OCI-LY7 (cell line): ENCODE results near the gene KCNIP1. TPM values are rescaled to one million over a fixed set of nuclear protein-coding genes. Genes with fewer than 3 reads are reported as not detected.

Experiments
- BruUV-seq: library from RNA; stranded (reverse); fragments of 400-500 nt; replicated peaks from 2 replicates; lab custom pipeline; 2021; lab: Mats Ljungman, UMichigan
- CTCF ChIA-PET: fragments of 300-600 bp; sonication (Branson Sonifier 250); formaldehyde crosslinking; loops from one replicate; lab custom pipeline; 2022; ENCODE audit warnings: antibody characterized with exemption; ENCODE audit not compliant: unreplicated experiment; lab: Charles Lee
- POLR2A ChIA-PET: fragments of 300-600 bp; sonication (Branson Sonifier 250); formaldehyde crosslinking; loops from one replicate; lab custom pipeline; 2022; ENCODE audit warnings: antibody characterized with exemption; lab: Charles Lee
- DNase-seq: peaks from one replicate; pipeline ENCODE4 v3.0.0-alpha.2; 2015; ENCODE audit warnings: low spot score
- H2AFZ ChIP-seq: fragments of 200-600 bp; sonication (generic), shearing (Covaris generic); 2 replicates; pipeline ENCODE4 v1.6.1; 2014; ENCODE audit warnings: mild to moderate bottlenecking, antibody characterized with exemption, low read length, moderate library complexity
- H3K27ac ChIP-seq: fragments of 200-600 bp; sonication (generic); 2 replicates; pipeline ENCODE4 v1.5.1; 2014; ENCODE audit warnings: mixed run types, low read depth, mild to moderate bottlenecking, moderate library complexity, low read length, inconsistent platforms; ENCODE audit not compliant: poor library complexity, severe bottlenecking
- H3K36me3 ChIP-seq: fragments of 200-600 bp; sonication (generic); 2 replicates; pipeline ENCODE4 v1.6.1; 2014; ENCODE audit warnings: mild to moderate bottlenecking, antibody characterized with exemption, low read length, moderate library complexity, mixed read lengths; ENCODE audit not compliant: insufficient read depth
- H3K4me1 ChIP-seq: fragments of 200-600 bp; sonication (generic); 2 replicates; pipeline ENCODE4 v1.5.1; 2014; ENCODE audit warnings: mild to moderate bottlenecking, low read length; ENCODE audit not compliant: insufficient read depth, poor library complexity, severe bottlenecking
- H3K4me2 ChIP-seq: fragments of 200-600 bp; sonication (generic); 2 replicates; pipeline ENCODE4 v1.6.1; 2014; ENCODE audit warnings: mild to moderate bottlenecking, low read length
- H3K4me3 ChIP-seq: fragments of 200-600 bp; sonication (generic); 2 replicates; pipeline ENCODE4 v1.5.1; 2014; ENCODE audit warnings: mild to moderate bottlenecking, low read depth, low read length; ENCODE audit not compliant: poor library complexity, severe bottlenecking
- H3K79me2 ChIP-seq: fragments of 200-600 bp; sonication (generic); 2 replicates; pipeline ENCODE4 v1.6.1; 2016; ENCODE audit warnings: low read depth, mild to moderate bottlenecking, low read length, moderate library complexity, mixed read lengths; ENCODE audit not compliant: insufficient read depth
- H3K9me2 ChIP-seq: fragments of 200-600 bp; sonication (generic); 2 replicates; pipeline ENCODE4 v1.6.1; 2016; ENCODE audit warnings: mild to moderate bottlenecking, low read length, mixed read lengths; ENCODE audit not compliant: insufficient read depth
- H3K9me3 ChIP-seq: fragments of 200-600 bp; sonication (generic); 2 replicates; pipeline ENCODE4 v1.6.1; 2014; ENCODE audit warnings: mild to moderate bottlenecking, mixed run types, low read length, mixed read lengths
- H4K20me1 ChIP-seq: fragments of 200-600 bp; sonication (generic); 2 replicates; pipeline ENCODE4 v1.6.1; 2014; ENCODE audit warnings: mild to moderate bottlenecking, antibody characterized with exemption, low read length, moderate library complexity, mixed read lengths; ENCODE audit not compliant: insufficient read depth
- EZH2phosphoT487 ChIP-seq: fragments of 200-600 bp; sonication (generic); IDR thresholded peaks from 2 replicates; pipeline ENCODE4 v1.6.1; 2018; ENCODE audit warnings: low read depth, borderline replicate concordance, mild to moderate bottlenecking, mixed run types, antibody characterized with exemption, low read length, moderate library complexity, mixed read lengths
- intact Hi-C: fragments of 100-400 bp; cut with micrococcal nuclease; formaldehyde crosslinking; loops from one replicate; pipeline ENCODE4 v1.10.0; 2022; ENCODE audit not compliant: unreplicated experiment
- total RNA-seq, 2 experiments: library from RNA; depleted of rRNA in 1 of 2; stranded (reverse); fragments of >200 nt in 1 of 2; shearing (Covaris generic) in 1 of 2; gene quantifications; 2 replicates each; pipeline ENCODE4 v1.2.3, GENCODE V29; 2014 to 2022
- TF ChIP-seq, protein P1 (sequence below): fragments of 200-600 bp; sonication (generic); conservative IDR thresholded peaks from 2 replicates; pipeline ENCODE4 v1.5.1; 2014; ENCODE audit warnings: mild to moderate bottlenecking, antibody characterized with exemption, low read length, moderate library complexity, mixed read lengths

KCNIP1 gene
- total RNA-seq, 2 experiments from 2014 or later = not detected

DNA sequence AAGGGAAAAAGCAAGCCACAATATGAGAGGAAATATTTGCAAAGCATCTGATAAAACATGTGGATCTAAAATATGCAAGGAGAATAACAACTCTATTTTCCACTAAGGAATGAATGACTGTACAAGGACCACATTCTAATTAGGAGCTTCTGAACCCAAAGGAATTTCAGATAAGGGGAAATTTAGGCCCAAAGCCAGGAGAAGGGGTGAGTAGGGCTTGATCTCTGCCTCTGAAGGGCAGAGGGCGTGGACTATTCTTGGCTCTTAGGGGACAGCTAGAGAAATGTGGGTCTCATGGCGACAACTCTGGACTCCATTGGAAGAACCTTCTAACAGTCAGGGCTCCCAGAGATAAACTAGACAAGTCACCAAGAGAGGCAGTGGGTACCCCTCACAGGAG, 147.0 kb downstream of the KCNIP1 start:
- BruUV-seq = no TSS peak
- CTCF ChIA-PET = interaction anchor here (0.6 kb wide), 1 partner anchor 1987 kb away, joined by 3 read pairs; no protein-coding TSS in a partner anchor
- intact Hi-C loops = no loop called here

DNA sequence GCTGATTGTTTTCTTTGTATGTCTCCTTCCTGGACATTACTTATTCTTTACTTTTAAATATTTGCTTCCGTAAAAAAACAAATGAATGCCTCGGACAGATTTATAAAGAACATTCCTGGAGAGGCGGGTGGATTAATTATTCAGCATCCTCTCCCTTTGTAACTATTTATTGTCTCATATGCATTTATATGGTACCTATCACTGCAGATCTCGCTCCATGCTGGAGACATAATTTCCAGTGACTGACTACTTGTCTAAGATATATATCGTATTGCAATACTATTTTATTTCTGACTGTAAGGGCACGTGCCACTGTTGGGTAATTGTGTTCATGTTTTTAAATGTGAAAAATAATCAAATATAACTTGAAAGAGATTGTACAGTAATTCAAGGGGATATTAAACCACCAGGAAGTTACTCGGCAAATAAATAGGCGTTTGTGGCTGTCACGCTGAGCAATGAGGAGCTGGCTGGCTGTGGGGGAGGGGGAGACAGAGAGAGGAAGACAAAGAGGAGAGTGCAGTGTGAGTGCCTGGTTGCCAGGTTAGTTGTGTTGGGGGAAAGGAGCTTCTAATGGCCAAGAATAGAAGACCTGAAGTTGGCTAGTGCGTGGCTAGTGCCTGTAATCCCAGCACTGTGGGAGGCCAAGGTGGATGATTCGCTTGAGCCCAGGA, 147.9 kb downstream of the KCNIP1 start:
- Histone ChIP-seq H3K9me3 (no peaks in the 10 kb centered on the region), H3K4me1 (no peaks in the 10 kb centered on the region), H3K4me3 (no peak overlapping the region), H3K4me2 (no peak overlapping the region), H4K20me1 (no peaks in the 10 kb centered on the region), H3K36me3 (no peaks in the 10 kb centered on the region), H3K79me2 (no peaks in the 10 kb centered on the region), H2AFZ (no peak overlapping the region), H3K27ac (no peak overlapping the region), H3K9me2 (no peaks in the 10 kb centered on the region)
- TF ChIP-seq, protein P1, sequence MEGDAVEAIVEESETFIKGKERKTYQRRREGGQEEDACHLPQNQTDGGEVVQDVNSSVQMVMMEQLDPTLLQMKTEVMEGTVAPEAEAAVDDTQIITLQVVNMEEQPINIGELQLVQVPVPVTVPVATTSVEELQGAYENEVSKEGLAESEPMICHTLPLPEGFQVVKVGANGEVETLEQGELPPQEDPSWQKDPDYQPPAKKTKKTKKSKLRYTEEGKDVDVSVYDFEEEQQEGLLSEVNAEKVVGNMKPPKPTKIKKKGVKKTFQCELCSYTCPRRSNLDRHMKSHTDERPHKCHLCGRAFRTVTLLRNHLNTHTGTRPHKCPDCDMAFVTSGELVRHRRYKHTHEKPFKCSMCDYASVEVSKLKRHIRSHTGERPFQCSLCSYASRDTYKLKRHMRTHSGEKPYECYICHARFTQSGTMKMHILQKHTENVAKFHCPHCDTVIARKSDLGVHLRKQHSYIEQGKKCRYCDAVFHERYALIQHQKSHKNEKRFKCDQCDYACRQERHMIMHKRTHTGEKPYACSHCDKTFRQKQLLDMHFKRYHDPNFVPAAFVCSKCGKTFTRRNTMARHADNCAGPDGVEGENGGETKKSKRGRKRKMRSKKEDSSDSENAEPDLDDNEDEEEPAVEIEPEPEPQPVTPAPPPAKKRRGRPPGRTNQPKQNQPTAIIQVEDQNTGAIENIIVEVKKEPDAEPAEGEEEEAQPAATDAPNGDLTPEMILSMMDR = no peak
- no peak for TF ChIP-seq EZH2phosphoT487
- CTCF ChIA-PET = no interaction called here
- BruUV-seq = no TSS peak
- intact Hi-C loops = no loop called here
- POLR2A ChIA-PET = no interaction called here
- DNase-seq = no peak

More for the DNA sequence above, 147.0 kb downstream of the KCNIP1 start:
- Histone ChIP-seq H3K4me2 (no peak overlapping the region), H3K9me3 (no peaks in the 10 kb centered on the region), H4K20me1 (no peaks in the 10 kb centered on the region), H3K27ac (no peak overlapping the region), H3K4me1 (no peaks in the 10 kb centered on the region), H3K79me2 (no peaks in the 10 kb centered on the region), H2AFZ (no peak overlapping the region), H3K36me3 (no peaks in the 10 kb centered on the region), H3K4me3 (no peak overlapping the region), H3K9me2 (no peaks in the 10 kb centered on the region)
- POLR2A ChIA-PET = interaction anchor here (0.7 kb wide), 1 partner anchor 245 kb away, joined by 3 read pairs; no protein-coding TSS in a partner anchor
- DNase-seq = no peak
- TF ChIP-seq, protein P1 = no peak
- TF ChIP-seq EZH2phosphoT487 = no peak

DNA sequence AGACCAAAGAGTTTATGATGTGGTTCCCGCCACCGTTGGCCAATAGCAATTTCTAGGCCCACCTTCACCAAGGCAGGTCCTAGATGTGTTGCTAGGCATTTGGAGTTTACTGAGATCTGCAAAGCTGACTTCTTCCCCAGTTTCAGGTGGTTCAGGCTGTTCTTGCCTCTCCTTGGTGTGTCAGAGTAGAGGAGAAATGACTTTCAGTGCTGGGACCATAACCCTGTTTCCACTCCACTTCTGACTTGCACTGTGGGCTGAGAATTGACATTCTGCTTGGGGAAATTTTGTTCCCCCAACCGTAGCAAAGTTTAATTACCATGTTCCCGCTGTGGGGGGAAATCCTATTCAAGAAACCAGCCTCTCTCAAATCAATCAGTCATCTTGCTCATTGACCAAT, 151.7 kb downstream of the KCNIP1 start:
- Histone ChIP-seq H3K4me1 (no peaks in the 10 kb centered on the region), H3K4me2 (no peak overlapping the region), H3K9me3 (no peaks in the 10 kb centered on the region), H2AFZ (no peak overlapping the region), H3K27ac (no peak overlapping the region), H3K36me3 (no peaks in the 10 kb centered on the region), H3K79me2 (no peaks in the 10 kb centered on the region), H3K4me3 (no peak overlapping the region), H4K20me1 (no peaks in the 10 kb centered on the region), H3K9me2 (no peaks in the 10 kb centered on the region)
- ChIA-PET POLR2A (no interaction called here), CTCF (no interaction called here)
- intact Hi-C loops = no loop called here
- no peak for DNase-seq
- TF ChIP-seq EZH2phosphoT487 = no peak
- TF ChIP-seq, protein P1 = no peak
- no TSS peak for BruUV-seq
